Left hindlimb (tissue), 1 donor: ENCODE results near the gene C10orf95.

Experiments used
- DNase-seq: peaks from one replicate; pipeline ENCODE4 v3.0.0-alpha.2; 2018

C10orf95 gene

GRCh38 chr10:102413806-102414561 is 37.4 kb downstream of the C10orf95 start:
- no peak for DNase-seq

DNA sequence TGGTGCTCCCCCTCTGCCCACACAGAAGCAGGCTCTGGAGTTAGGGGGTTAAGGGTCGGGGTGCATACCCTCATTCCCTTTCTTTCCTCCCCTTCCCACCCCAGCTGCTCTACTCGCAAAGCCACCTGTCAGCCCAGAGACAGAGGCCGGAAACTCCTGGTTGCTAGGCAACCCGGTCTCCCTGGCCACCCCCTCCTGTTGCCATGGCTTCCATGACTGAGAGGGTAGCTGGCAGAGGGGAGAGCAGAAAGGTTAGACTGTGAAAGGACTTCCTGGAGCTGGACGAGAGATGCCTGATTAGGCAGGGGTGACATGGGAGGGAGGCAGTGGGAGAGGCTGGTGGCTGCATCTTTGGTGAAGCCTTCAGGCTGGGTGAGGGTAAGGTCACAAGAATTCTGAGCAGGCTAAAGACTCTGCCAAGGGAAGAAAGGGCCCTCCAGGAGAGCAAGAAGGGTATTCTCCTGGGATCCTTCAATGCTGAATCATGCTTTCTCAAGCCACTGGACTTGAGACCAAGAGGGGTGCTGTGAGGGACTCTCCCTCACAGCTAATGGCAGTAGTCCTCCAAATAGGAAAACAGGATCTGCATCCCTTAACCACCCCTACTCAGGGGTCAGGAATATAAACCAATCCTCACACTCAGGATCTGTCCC is 38.2 kb downstream of the C10orf95 start:
- DNase-seq = no peak

GRCh38 chr10:102412293-102412692 is 39.0 kb downstream of the C10orf95 start:
- DNase-seq = no peak

GRCh38 chr10:102411341-102412255 is 39.7 kb downstream of the C10orf95 start:
- DNase-seq = no peak

DNA sequence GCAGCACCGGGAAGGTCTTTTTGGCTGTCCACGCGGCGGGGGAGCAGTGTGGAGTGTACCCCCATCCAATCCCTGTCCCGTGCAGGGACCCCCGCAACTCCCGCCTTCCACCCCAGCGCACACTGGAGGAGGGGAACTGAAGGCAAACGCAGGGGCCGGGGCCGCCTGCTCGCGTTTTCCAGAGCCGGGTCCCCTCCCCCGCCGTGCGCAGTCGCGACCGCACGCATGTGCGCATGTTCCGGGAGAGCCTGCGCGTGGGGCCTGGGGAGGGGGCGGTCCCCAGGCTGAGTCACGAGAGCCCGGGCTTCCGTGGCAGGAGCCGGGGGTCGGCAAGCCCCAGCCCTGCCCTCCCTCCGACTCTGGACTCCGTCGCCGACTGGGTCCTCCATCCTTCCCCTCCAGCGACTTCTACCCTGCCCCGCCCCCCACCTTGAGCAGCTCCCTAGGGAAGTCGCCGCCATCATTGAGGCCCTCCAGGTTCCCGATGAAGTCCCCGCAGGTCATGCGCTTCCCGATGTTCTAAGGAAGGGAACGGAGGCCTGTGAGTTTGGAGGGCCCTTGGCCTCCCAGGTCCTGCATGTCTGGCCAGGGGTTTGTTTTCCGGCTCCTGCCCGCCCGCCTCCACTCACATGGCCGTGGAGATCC is 40.8 kb downstream of the C10orf95 start:
- DNase-seq = peak; percentile 84

DNA sequence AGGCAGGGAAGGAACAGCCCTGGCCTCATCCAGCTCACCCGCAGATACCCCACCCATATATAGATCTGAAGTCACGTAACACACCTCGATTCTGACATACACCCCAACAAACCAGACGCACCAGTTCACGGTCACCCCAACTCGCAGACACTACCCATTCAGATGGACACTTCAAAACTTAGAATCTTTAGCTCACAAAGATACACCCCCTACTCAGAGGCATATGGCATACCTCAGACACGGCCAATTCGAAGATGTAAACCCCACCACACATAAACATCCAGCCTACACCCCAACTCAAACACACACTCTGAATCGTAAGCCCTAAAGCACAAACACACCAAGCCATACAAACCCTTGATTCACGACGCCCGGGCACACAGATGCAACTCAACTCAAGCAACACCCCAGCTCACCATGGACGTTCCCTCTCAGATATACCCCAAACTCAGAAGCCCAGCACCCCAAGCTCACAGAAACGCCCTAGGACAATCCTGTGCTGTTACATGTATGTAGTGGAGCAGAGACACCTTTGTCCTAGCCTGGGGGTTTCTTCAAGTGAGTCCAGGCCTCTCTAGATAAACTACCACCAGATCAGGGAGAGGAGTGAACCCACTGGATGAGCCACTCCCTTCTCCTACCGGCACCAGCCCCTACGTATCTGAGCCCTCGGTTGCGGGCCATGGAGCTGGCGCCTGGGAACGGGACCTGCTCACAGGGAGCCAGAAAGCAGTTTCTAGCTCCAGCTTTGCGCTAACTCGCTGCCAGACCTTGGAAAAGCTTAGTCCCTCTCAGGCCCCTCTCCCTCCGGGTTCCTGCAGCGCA is 41.5 kb downstream of the C10orf95 start:
- no peak for DNase-seq

GRCh38 chr10:102408728-102409603 is 42.4 kb downstream of the C10orf95 start:
- DNase-seq = peak; percentile 87

DNA sequence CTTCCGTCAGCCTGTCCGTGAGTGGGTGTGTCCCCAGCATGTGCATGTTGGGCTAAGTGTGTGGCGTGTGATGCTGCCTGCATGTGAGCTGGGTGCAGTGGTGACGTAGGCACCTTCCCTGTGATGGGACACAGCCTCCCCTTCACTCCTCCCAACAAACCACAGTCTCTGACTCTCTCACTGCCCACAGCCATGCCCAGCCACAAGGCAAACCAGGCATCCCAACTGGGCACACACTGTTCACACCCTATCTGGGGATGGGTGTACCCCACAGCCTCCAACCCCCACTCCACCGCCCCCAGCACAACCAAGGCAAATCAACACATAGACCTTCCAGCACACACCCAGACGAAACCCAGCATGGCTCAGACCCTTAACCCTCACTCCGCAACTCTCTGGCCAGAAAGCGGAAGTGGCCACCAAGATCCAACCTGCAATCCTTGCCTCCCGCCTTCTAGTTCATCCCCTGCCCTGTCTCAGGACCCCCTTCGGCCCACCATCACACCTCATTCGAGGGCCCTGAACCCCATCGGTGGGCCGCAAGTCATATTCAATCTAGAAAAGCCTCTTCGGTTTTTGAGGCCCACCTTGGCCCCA is 43.1 kb downstream of the C10orf95 start:
- no peak for DNase-seq

DNA sequence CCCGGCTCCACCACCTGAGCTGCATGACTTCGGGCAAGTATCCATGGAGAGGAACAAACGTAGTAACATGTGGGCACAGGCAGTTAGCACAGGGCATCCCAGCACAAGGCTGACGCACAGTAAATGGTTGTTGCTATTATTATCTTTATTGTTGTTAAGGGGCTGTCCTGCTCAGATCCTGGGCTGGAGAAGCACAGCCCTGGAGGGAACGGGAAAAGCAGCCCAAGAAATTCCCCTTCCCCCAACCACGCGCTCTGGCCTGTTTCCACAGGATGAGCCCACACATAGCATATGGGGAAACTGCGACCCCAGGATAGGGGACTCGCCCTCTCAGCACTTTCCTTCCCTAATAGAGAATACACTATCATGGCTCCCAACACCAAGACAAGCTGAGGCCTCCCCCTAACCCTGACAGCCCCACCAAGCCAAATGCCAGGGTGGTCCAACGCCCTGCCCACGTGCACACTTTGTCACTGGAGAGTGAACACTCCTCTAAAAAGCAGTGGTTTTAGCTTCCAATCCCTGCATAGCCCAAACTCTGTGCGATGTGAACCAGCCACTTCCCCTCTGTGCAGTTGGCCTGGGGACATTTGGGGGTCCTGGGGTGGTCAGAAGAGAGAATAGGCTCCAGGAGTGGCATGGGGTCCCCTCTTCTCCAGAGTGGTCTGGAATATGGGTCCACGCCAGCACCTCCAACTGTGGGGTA is 43.8 kb downstream of the C10orf95 start:
- DNase-seq = no peak

- no peak for DNase-seq
Measured at GRCh38 chr10:102406815-102407214, 44.5 kb downstream of the C10orf95 start.

GRCh38 chr10:102405632-102406031 is 45.7 kb downstream of the C10orf95 start:
- no peak for DNase-seq

DNA sequence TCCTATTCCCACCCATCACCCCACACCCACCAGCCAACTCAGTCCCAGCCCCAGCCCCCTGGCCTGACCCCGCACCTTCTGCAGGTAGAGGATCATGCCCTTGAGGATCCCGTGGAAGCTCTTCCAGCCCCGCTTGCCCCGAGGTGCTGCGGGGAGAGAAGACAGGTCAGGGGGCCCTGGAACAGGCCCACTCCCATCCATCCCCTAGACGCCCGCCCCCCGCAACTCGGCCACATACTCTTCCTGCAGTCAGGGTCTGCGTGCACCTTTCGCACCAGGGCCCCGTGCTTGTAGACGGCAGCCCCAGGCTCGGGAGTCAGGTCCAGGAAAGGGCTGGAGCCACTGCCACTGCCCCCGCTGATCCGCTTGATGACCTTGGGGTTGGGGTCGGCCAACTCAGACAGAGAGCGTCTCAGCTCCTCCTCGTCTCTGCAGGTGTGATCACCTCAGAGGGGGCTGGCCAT is 46.2 kb downstream of the C10orf95 start:
- DNase-seq = no peak

DNA sequence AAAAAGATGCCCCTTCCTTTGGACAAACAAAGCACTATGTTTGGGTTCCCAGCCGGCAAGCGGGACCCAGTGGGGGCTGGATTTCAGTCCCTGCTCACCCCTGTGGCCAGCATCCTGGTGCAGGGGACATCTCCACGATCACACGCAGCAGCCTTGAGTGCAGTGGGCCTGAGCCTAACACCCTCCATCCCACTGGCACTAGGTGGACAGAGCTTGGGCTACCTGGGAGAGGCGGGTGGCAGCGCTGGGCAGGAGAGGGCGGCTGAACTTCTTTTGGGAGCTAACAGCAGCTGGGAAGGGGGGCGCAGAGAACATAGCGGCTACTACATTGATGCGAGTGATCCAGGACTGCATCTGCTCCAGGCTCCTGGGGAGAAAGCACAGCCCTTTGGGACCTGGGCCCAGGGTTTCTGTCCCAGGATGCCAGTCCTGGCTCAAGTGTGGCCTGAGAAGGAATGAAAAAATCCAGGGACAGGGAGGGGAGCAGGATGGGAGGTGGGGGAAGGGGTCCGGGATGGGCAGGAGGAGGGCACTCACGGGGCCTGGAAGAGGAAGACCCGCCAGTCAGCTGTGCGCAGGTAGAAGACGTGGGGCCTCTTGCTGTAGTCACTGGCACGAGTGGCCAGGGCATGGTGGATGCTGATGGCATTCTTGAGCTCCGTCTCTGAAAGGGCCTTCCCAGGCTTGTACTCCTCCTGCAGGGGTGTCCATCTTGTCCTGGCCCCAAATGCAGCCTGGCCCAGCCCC is 46.8 kb downstream of the C10orf95 start:
- no peak for DNase-seq

- no peak for DNase-seq
Measured at GRCh38 chr10:102403115-102403514, 48.2 kb downstream of the C10orf95 start.

GRCh38 chr10:102402512-102402896 is 48.8 kb downstream of the C10orf95 start:
- DNase-seq = no peak

DNA sequence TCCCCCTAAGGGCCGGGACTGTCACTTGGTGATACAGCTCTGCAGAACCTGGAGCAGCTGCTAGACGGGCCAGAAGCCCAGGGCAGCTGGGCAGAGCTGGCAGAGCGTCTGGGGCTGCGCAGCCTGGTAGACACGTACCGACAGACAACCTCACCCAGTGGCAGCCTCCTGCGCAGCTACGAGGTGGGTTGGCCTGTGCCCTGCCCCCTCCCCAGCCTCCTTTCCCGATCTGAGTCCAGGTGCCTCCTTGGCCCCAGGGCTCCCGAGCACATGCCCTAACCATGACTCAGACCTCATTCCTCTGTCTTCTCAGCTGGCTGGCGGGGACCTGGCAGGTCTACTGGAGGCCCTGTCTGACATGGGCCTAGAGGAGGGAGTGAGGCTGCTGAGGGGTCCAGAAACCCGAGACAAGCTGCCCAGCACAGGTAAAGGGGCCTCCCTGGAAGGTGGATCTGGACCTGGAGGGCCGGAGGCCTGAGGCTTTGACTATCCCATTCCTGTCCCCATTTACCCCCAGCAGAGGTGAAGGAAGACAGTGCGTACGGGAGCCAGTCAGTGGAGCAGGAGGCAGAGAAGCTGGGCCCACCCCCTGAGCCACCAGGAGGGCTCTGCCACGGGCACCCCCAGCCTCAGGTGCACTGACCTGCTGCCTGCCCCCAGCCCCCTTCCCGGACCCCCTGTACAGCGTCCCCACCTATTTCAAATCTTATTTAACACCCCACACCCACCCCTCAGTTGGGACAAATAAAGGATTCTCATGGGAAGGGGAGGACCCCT is 49.4 kb downstream of the C10orf95 start:
- no peak for DNase-seq

DNA sequence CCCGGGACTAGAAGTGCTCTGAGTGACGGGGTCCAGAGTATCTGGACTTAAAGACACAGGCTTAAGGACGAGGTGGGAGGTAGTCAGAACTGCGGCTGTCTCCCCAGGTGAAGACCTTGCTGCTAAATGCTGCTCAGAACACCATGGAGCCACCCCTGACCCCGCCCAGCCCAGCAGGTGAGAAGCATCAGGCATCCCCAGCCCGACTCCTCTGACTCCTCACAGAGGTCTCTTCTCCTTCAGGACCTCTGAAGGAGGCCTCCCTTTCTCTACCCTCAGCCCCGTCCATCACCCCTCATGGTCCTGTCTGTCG is 50.0 kb downstream of the C10orf95 start:
- no peak for DNase-seq

DNA sequence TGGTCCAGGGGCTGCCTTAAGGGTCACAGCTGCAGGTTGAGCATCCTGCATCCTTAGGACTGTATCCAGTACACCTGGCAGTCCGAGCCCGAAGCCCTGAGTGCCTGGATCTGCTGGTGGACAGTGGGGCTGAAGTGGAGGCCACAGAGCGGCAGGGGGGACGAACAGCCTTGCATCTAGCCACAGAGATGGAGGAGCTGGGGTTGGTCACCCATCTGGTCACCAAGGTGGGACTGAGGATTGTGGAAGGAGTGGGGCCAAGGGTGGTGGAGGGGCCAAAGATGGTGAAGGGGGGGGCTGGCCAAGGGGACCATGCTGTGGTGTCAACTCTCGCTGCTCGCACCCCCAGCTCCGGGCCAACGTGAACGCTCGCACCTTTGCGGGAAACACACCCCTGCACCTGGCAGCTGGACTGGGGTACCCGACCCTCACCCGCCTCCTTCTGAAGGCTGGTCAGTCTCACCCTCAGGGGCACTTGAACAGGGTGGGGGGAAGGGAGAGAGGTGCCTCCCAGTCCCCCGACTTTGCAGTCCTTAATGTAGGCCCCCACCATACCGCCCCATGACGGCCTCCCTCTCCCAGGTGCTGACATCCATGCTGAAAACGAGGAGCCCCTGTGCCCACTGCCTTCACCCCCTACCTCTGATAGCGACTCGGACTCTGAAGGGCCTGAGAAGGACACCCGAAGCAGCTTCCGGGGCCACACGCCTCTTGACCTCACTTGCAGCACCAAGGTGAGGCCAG is 50.6 kb downstream of the C10orf95 start:
- DNase-seq = no peak
